ENCODE results near the gene CHMP1A. TPM values are rescaled to one million over a fixed set of nuclear protein-coding genes. Genes with fewer than 3 reads are reported as not detected.

CHMP1A gene
- total RNA-seq, 1 experiment from 2014 or later: 158 TPM

DNA sequence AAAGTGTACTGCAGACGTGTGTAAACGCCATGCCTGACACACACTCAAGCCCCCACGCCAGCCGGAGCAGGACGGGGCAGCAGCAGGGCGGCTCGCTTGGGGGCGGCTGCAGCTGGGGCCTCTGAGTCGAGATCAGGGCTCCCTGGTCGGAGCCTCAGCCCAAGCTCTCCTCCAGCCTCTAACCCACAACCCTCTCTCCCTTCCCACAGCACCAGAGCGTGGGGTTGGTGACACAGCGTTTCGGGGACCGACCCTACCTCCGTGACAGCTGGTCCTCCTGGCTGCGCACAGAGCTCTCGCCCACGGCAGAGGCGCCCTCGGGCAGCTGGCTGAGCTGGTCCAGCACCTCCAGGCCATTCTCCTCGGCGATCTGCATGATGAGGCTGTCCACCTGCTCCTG lies 11.2 kb downstream of the CHMP1A start:
- H3K79me2 ChIP-seq (ENCODE audit: insufficient read depth, low read length): peaks cover 8% of the 10 kb centered on the region; the same call in 1 of the 2 replicates
- H3K9me3 ChIP-seq (ENCODE audit: control insufficient read depth in 1 of 2, insufficient read depth in 1 of 2, low read depth in 1 of 2, low read length in 2 of 2): no peaks in the 10 kb centered on the region
- H3K9me2 ChIP-seq (ENCODE audit: insufficient read depth): no peaks in the 10 kb centered on the region
- no peak for ATAC-seq
- ChIA-PET POLR2A (no interaction called here), CTCF (interaction anchor here (0.6 kb wide), 1 partner anchor 21 kb away, joined by 3 read pairs; no protein-coding TSS in a partner anchor), RAD21 (ENCODE audit: low non-redundant PET in 1 of 2, low total read pairs in 2 of 2, uncharacterized antibody in 2 of 2, unreplicated experiment in 2 of 2) (no interaction called here)
- intact Hi-C loops (cut with micrococcal nuclease): no loop called here
- no peaks in the 10 kb centered on the region for H3K27me3 ChIP-seq (ENCODE audit: insufficient read depth, low read length)
- H3K27ac ChIP-seq (ENCODE audit: low read depth, low read length): no peak overlapping the region; the same call in 1 of the 2 replicates
- peaks cover 8 to 18% of the 10 kb centered on the region in 2 experiments; a peak in 3 of 4 replicates for H3K4me1 ChIP-seq (ENCODE audit: control insufficient read depth in 1 of 2, insufficient read depth in 2 of 2, low read length in 2 of 2)
- no peak overlapping the region for H3K4me2 ChIP-seq (ENCODE audit: low read length)
- H4K20me1 ChIP-seq (ENCODE audit: insufficient read depth): no peaks in the 10 kb centered on the region
- DNase-seq (ENCODE audit: low read depth, low spot score): no peak
- no peak overlapping the region for H2AFZ ChIP-seq (ENCODE audit: low read depth, low read length, poor library complexity, severe bottlenecking)
- TF ChIP-seq FOSL1 (IDR thresholded peaks at IDR 0.05; ENCODE audit: low read depth): no peak
- no peak for TF ChIP-seq JUND (IDR thresholded peaks at IDR 0.05)
- TF ChIP-seq EZH2phosphoT487 (IDR thresholded peaks at IDR 0.05; ENCODE audit: borderline replicate concordance): no peak
- no peak for TF ChIP-seq ZNF274 (IDR thresholded peaks at IDR 0.05; ENCODE audit: low read depth, low read length)
- TF ChIP-seq, protein P1, sequence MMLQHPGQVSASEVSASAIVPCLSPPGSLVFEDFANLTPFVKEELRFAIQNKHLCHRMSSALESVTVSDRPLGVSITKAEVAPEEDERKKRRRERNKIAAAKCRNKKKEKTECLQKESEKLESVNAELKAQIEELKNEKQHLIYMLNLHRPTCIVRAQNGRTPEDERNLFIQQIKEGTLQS (IDR thresholded peaks at IDR 0.05): no peak
- no peak for TF ChIP-seq EGR1 (IDR thresholded peaks at IDR 0.05; ENCODE audit: low read depth)
- TF ChIP-seq POLR2AphosphoS5 (IDR thresholded peaks at IDR 0.05; ENCODE audit: low read depth, low read length): no peak
- TF ChIP-seq ELF1 (IDR thresholded peaks at IDR 0.05; ENCODE audit: borderline replicate concordance, low read depth): no peak
- TF ChIP-seq YY1 (IDR thresholded peaks at IDR 0.05; ENCODE audit: extremely low read depth, insufficient replicate concordance, low read depth, low read length): no peak
- TF ChIP-seq TCF7L2 (IDR thresholded peaks at IDR 0.05; ENCODE audit: borderline replicate concordance, extremely low read depth, insufficient read depth, insufficient read length): no peak
- no peak for TF ChIP-seq EZH2 (IDR thresholded peaks at IDR 0.05)
- TF ChIP-seq, protein P2, sequence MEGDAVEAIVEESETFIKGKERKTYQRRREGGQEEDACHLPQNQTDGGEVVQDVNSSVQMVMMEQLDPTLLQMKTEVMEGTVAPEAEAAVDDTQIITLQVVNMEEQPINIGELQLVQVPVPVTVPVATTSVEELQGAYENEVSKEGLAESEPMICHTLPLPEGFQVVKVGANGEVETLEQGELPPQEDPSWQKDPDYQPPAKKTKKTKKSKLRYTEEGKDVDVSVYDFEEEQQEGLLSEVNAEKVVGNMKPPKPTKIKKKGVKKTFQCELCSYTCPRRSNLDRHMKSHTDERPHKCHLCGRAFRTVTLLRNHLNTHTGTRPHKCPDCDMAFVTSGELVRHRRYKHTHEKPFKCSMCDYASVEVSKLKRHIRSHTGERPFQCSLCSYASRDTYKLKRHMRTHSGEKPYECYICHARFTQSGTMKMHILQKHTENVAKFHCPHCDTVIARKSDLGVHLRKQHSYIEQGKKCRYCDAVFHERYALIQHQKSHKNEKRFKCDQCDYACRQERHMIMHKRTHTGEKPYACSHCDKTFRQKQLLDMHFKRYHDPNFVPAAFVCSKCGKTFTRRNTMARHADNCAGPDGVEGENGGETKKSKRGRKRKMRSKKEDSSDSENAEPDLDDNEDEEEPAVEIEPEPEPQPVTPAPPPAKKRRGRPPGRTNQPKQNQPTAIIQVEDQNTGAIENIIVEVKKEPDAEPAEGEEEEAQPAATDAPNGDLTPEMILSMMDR (IDR thresholded peaks at IDR 0.05 in 2 of 3, conservative IDR thresholded peaks at IDR 0.05 in 1 of 3; ENCODE audit: borderline replicate concordance in 1 of 3, insufficient read depth in 1 of 3, low read depth in 2 of 3, low read length in 2 of 3): no peak
- no peak for TF ChIP-seq ZFX (IDR thresholded peaks at IDR 0.05)
- TF ChIP-seq RAD21 (IDR thresholded peaks at IDR 0.05; ENCODE audit: low read depth): no peak
- TF ChIP-seq SRF (IDR thresholded peaks at IDR 0.05; ENCODE audit: low read depth): no peak
- no peak for TF ChIP-seq SIN3A (IDR thresholded peaks at IDR 0.05; ENCODE audit: low read depth)
- no peak for TF ChIP-seq CEBPB (IDR thresholded peaks at IDR 0.05; ENCODE audit: low read depth)
- TF ChIP-seq, protein P3, sequence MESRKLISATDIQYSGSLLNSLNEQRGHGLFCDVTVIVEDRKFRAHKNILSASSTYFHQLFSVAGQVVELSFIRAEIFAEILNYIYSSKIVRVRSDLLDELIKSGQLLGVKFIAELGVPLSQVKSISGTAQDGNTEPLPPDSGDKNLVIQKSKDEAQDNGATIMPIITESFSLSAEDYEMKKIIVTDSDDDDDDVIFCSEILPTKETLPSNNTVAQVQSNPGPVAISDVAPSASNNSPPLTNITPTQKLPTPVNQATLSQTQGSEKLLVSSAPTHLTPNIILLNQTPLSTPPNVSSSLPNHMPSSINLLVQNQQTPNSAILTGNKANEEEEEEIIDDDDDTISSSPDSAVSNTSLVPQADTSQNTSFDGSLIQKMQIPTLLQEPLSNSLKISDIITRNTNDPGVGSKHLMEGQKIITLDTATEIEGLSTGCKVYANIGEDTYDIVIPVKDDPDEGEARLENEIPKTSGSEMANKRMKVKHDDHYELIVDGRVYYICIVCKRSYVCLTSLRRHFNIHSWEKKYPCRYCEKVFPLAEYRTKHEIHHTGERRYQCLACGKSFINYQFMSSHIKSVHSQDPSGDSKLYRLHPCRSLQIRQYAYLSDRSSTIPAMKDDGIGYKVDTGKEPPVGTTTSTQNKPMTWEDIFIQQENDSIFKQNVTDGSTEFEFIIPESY (IDR thresholded peaks at IDR 0.05; ENCODE audit: extremely low read depth, insufficient replicate concordance, low read length): no peak
- BruUV-seq (replicated peaks): no TSS peak
- peaks cover 16 to 28% of the 10 kb centered on the region in 2 experiments; a peak in 3 of 4 replicates for H3K36me3 ChIP-seq (ENCODE audit: control insufficient read depth in 1 of 2, insufficient read depth in 2 of 2, low read length in 2 of 2)
- H3K4me3 ChIP-seq (replicated peaks in 1 of 2; ENCODE audit: low read depth in 1 of 2, low read length in 2 of 2): no peak overlapping the region
- H3K9ac ChIP-seq (ENCODE audit: low read length): no peak overlapping the region

All from HCT116 (cell line).